ENCODE measurements around the gene PDZD2.
"Not testable (repeated sequence)": the region's sequence is repeated elsewhere in the genome, so short reads cannot be mapped to it uniquely, and the experiment has no call there.

Gene PDZD2

DNA sequence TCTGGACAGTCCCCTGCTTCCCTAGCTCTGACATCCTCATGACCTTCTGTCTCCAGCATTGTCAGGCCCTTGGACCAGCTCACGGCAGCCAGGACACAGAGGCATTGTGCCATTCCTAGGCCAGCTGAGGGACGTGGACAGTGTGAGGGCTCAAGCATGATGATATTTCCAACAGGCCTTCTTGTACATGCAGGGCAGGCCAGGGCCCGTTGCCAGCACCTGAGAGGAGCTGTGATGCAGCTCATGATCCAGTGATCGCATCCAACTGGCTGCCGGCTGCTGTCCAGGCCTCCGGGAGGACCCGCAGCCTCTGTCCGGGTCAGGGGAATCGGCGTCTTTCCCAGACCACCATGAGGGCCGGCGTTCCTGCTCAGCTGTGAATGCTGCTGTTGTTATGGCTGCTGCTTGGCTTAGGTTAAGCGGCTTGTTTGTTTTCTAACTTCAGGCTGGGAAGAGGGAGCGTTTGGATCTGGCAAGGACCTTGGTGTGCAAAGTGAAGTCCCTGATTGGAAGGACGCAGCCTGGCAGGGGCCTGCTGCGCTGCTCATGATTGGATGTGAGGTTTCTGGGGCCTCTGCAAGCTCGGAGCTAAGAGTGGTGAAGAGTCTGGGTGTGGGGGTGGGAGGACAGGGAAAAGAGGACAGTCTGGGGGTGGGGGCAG lies 53.8 kb downstream of the PDZD2 start:
- DNase-seq: no peak

DNA sequence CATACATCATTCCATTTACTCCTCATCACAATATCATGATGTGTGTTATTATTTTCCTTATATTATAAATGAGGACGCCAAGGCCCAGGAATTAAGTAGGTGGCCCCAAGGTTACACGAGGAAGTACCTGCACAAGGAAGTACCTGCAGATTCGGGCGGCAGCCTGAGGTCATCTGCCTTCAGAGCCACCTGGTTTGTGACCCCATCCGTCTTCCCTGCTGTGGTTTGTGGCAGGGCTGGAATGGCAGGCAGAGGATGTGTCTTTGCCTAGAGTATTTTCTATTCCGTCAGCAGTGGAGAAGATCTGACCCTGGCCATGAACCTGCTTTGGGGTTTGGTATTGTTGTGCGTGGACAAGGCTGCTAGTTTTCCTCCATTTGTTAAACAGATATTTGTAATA lies 59.7 kb downstream of the PDZD2 start:
- no peak for DNase-seq

DNA sequence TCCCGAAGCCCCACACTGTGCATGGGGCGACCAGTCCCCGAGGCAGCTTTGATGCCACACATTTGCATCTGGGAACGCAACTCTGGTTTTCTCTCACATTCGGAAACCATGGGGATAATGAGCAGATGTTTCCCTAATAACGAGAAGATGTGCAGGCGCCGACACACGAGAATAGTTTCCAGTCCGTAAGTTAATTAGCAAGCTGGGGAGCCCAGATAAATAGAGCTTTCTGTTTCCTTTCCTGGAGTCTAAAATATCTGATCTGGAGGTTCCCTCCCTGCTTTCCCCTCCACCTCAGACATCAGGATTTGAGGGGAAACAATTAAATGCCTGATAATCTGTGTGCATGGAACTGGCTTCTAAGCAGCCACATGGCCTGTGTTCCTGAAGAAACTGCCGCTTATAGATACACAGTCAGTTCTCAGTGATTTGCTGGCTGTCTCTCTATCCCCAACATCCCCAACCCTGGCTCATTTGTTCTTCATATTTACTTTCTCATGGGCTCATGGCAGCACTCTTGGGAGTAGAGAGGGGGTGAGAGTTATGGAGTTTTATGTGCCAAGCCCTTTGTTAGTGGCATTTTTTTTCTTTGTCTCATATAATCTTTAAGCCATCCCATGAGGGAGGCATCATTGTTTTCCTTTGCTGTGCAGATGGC lies 62.8 kb downstream of the PDZD2 start:
- peak; percentile 35 for DNase-seq

DNA sequence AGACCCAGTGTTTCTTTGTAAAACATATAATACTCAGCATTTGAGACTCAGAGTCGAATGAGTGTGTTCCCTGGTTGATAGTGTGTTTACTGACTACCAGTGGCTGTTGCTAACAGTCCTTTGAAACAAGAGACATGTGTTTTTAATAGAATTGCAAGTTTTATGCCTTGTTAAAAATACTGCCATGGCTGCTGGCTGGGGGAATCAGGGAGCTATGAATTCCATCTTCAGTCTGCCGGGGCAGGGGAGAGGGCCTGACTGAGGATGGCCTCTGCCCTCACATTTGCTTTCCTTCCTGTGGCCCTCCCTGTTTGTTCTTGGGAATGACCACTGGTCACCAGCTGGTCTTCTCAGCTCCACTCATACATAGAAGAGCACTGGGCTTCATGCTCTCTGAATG lies 63.8 kb downstream of the PDZD2 start:
- DNase-seq: no peak

DNA sequence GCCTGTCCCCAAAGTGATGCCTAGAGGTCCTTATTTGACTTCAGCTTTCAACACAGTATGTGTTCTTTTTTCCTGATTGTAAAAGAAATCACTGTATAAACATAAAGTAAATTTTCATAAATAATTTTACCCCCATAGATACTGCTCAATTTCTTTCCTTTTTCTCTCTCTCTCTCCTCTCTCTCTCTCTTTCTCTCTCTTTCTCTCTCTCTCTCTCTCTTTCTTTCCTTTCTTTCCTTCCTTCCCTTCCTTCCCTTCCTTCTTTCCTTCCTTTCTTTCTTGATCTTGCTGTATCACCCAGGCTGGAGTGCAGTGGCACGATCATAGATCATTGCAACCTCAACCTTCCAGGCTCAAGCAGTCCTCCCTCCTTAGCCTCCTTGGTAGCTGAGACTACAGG lies 64.8 kb downstream of the PDZD2 start:
- DNase-seq: no peak

DNA sequence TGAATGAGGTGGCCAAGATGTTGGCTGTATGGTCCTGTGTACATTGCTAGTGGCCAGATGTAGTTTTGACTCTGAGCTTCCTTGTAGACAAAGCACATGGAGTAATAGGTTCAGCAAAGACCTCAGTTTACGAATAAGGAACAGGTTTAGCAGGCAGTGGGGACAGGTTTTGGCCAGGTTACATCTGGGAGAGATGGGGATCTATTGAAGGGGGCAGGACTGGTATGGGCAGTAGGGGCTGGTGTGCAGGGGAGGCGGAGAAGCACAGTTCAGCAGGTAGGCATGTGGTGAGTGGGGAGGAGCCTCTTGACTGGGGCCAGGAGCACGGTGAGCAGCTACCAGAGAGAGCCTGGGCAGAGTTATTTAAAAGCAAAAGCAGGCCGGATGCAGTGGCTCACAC lies 67.3 kb downstream of the PDZD2 start:
- DNase-seq: no peak

DNA sequence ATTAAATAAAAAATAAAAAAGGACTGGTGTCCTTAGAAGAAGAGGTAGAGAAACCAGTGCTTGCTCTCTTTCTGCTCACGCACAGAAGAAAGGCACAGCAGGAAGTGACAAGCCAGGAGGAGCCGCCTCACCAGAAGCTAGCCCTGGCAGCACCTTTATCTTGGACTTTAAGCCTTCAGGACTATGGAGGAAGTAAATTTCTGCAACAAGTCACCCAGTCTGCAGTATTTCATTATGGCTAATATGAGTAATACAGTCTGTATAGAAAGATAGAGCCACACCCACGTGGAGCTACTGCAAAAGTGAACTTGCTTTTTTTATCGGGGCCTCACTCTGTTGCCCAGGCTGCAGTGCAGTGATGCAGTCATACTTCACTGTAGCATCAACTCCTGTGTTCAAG lies 68.4 kb downstream of the PDZD2 start:
- peak; percentile 91 for DNase-seq

DNA sequence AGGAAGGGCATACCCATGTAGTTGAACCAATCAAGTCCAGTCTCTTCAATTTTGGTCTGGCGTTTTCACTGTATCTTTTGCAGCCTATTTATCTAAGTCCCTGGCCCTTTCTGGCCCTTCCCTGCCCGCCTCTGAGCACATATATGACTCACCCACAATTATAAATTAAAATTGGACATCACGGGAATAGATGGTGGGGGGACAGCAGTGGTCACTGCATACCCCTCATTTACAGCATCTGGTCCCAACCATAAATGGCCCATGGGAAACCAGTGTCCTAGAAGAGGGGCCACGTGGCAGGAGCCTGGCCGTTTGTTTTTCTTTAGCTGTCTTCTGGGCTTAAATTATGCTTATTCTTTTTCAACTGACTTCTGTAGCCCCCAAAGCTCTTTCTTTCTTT lies 69.2 kb downstream of the PDZD2 start:
- DNase-seq: no peak

DNA sequence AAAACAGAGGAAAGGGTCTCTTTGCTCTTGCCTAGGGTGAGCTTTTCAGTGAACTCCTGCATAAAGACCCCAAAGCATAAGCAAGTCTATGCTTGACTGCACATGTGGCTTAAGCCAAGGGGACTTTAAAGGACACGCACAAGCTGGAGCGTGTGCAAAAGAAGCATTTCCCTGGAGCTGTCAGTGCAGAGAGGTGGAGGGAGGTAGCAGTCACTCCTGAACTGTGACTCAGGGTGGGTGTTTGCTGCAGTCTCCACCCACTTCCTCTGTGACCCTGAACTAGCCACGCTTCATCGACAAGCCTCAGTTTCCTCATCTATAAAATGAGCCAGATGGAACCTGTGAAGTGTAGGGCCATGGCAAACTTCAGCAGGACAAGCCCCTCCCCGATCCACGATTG lies 72.4 kb downstream of the PDZD2 start:
- no peak for DNase-seq

DNA sequence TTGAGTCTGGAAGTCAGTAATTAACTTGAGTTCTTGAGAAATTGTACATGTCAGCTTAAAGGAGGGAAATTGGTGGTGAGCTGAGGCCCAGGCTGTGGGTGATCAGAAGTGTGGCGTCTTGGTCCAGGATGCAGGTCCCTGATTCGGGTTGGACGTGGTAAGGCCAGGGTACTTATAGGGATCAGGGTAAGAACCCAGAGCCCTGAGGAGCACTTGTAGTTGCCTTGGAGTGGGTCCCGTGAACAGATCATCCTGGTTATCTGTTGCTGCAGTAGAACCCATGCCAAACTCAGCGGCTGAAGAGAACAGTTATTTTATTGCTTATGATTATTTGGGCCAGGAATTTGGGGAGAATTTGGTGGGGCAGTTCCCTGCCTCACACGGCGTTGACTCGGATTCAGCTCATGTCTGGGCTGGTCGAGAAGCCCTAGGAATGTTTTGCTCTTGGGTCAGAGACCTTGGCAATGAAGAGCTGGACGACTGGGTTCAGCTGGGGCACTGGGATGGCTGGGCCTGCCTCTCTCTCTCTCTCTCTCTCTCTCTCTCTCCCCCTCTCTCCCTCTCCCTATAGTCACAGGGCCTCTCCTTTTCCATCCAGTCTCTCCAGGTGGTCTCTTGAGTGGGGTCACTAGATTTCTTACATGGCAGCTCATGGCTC lies 73.1 kb downstream of the PDZD2 start:
- no peak for DNase-seq

DNA sequence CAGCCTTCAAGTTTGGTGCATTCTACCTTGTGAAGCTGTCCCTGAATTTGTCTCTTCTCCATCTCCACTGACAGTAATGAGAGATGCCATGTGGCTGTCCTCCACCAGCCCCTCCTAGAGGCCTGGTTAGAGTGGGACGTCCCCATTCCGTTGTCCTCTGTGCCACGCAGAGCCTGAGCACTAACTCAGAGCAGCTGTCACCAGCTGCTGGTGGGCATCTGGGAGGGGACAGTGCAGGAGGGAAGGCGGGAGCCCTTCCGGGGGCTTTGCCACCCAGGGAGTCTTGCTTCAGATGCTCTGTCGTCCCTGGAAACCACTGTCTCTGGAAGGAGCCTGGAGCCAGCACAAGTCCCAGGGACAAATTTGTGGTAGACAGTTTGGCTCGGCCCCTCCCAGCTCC lies 78.6 kb downstream of the PDZD2 start:
- DNase-seq: no peak

DNA sequence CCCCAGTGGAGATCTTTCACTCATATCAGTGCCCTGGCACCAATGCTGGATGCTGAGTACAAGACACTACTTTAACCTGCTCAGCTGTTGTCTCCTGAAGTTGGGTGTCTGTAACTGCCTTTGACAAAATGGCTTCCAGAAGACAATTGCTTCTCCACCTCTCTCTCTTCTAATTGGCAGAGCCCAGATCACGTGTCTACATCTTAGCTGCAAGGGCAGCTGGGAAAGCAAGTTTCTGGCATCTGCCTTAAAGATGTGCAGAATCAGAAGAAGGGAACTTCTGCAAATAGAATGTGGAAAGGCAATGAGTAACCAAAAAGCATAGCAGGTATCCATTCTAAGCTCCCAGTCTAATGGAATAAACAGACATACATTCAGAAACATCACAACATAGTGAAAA lies 81.1 kb downstream of the PDZD2 start:
- DNase-seq: no peak

DNA sequence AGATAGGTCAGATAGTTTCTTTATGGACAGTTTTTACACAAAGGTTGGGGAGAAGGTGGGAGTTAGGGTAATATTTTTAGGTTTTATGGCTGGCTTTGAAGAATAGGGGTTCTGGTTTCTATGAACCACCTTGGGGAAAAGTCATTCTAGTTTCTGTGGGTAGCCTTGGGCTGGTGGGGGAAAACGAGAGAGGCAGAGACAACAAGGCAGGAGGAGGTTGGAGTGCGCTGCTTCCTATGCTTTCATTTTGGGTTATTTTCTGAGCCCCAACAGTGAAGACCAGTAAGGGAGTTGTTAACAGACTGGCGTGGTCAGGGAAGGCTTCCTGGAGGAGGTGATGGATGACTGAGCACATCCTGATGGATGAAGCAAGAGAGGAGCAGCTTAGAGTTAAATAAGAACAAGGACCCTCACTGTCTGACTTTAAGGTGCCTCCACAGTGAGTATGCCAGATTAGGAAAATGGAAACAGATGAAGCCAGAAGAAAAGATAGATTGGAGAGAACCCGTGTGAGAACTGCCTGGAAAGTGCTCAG lies 81.9 kb downstream of the PDZD2 start:
- no peak for DNase-seq

DNA sequence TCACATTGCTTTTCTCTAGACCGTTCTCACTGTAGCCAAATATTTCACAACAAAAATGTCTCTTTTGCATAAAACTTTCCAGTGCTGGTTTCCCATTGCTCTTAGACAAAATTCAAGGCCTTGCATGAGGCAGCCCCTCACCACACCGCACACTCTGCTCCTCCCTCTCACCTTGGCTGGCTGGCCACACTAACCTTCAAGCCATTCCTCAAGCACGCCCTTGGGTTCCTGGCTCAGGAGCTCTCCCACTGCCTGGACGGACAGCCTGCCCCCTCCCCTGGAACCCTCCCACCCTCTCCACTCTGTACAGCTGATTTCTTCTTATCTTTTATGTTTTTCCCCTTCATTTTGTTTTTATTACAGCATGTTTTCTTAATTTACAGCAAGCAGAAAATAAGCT lies 83.2 kb downstream of the PDZD2 start:
- DNase-seq: no peak

DNA sequence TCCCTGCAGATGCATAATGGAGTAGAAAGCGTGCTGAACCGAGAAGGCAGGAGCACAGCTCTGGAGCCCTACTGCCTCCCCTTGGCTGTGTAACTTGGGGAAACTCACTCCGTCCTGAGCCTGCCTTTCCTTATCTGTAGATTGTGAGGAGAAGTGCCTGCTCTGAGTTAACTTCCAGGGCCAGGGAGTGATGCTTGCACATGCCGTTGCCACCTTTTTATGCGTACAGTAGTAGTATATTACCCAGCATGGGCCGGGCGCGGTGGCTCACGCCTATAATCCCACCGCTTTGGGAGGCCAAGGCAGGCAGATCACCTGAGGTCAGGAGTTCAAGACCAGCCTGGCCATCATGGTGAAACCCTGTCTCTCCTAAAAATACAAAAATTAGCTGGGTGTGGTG lies 87.1 kb downstream of the PDZD2 start:
- DNase-seq: no peak

DNA sequence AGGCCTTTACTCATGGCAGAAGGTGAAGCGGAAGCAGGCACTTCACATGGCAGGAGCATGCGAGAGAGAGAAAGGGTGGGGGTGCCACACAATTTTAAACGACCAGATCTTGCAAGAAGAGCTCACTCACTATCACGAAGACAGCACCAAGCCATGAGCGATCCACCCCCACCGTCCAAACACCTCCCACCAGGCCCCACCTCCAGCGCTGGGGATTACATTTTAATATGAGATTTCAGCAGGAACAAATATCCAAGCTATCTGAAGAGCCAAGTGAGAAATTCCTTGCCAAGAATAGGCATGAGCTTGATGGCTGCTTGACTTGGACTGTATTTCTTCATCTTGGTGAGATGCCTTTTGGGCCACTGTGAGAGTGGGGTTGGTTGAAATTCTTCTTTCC lies 88.0 kb downstream of the PDZD2 start:
- no peak for DNase-seq

DNA sequence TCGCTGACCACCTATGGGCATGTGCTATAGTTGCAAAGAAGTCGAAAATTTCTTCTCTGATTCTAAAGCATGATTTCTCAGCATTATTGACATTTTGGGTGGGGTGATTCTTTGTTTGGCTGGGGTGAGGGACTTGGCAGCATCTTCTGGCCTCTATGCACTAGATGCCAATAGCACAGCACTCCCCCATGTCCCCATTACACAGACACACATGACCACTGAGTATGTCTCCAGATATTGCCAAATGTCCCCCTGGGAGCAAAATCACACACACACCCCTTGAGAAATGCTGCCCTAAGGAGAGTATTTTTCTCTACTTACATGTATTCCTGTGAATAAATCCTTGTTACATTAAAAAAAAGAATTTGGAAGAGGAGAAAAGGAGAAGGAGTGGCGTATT lies 89.1 kb downstream of the PDZD2 start:
- DNase-seq: no peak

DNA sequence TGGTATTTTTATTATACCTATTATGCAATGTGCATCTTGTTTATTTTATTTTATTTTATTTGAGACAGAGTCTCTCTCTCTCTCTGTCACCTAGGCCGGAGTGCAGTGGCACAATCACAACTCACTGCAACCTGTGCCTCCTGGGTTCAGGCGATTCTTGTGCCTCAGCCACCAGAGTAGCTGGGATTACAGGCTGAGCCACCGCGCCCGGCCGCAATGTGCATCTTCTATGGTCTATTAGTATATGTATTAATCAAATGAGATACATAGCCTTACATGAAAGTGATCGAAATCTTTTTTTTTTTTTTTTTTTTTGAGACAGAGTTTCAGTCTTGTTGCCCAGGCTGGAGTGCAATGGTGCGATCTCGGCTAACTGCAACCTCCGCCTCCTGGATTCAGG lies 89.9 kb downstream of the PDZD2 start:
- DNase-seq: not testable (repeated sequence)

DNA sequence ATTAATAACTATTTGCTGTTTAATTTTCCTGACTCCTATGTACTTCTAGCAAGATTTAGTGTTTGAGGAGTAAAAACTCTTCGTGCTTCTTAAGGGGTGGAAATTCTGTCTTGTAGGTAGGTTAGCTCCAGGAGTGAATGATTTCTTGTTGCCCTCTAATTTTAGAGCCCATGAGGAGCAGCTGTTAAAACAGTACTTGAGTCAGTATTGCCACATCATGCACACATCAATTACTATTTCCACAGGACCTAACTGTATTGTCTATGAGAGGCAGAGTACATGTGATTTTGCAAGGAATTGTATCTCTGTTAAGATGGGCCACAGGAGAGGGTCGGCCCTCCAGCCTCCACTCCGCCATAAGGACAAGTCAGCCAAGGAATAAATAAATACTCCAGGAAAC lies 91.2 kb downstream of the PDZD2 start:
- DNase-seq: no peak

DNA sequence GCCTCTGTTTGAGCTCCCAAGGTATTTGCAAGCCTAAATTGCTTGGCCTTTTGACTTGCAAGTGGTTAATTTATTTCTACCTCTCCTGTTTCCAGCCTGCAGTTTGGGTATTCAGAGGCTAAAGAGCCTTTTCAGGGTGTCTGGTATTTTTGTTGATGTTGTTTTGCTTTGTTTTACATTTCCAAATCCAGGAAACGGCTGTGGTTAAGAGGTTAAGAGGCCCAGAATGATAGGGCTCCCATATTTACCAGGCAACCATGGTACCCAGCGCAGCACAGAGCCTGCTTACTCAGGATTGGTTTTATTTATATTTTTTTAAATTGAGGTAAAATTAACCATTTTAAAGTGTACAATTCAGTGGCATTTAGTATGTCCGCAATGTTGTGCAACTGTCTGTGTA lies 92.1 kb downstream of the PDZD2 start:
- no peak for DNase-seq

DNA sequence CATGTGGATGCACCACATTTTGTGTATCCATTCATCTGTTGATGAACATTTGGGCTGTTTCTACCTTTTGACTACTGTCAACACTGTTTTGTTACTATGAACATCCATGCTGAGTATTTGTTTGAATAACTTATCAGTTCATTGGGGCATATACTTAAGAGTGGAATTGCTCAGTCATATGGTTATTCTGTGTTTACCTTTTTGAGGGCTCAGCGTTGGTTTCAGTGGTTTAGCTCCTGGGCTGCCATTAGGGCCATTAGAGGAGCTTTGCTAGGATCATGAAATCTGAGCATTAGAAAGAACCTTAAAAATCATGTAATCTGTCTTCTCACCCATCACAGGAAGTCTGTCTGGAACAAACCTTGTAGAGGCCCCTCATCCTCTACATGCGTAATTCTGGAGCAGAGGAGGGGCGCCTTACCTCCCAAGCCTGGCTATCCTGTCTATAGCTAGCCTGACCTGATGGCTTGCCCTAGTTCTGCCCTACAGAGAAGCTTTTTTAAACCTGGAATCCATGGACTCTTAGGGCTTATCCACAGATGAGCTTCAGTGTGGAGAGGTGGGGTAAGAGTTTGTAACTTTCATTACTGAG lies 92.9 kb downstream of the PDZD2 start:
- no peak for DNase-seq

DNA sequence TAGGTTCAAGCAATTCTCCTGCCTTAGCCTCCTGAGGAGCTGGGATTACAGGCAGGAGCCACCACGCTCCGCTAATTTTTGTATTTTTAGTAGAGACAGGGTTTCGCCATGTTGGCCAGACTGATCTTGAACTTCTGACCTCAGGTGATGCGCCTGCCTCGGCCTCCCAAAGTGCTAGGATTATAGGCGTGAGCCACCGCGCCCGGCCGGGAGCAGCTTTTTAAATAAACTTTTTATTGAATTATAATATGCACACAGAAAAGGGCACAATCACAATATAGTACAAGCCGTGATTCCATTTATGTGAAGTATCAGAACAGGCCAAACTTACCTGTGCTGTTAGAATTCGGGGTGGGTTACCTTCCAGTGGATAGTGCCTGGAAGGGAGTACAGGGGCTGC lies 93.9 kb downstream of the PDZD2 start:
- not testable (repeated sequence) for DNase-seq

DNA sequence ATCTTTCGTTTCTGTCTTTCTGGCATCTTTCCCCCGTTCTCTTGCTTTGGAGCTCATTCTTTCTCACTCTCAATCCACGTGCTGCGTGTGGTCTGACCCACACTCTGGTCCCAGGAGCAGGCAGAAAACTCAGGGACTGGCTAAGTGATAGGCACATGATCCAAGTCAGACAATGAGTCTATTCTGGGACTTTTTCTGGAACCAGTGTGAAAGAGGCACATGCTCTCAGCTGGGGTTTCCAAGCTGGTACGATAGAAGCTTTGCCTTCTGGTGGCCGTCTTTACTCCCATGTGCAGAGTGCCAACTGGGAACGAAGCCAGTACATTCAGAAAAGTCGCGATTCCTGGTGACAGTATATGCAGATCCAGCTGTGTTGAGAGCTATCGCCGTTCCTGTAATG lies 94.4 kb downstream of the PDZD2 start:
- no peak for DNase-seq

DNA sequence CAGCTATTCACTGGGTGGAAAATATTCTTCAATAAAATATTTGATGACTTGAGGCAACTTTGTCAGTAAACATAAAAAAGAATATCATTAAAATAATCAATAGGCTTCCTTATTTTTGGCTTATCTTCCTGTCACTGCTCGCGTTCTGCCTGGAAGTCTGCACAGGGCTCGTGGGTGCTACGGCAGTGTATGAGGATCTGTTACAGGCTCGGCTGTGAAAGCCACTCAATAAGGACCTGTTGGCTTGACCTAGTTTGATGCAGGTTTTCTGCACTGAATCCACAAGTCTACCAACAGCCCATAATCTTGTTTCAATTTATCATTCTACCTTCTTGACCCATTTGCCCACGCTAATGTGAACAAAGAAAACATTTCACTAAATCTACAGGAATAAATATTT lies 97.2 kb downstream of the PDZD2 start:
- DNase-seq: no peak

Measured in hematopoietic multipotent progenitor cell treated with erythropoietin and hydrocortisone succinate and interleukin-3 and kit ligand, for 6 days (in vitro differentiated cells).